HG03139 (cell line): ENCODE results near the gene PRAMEF6.
"Not testable (repeated sequence)": the region's sequence is repeated elsewhere in the genome, so short reads cannot be mapped to it uniquely, and the experiment has no call there.

Experiments used
- ATAC-seq: cut with Tn5 transposase; IDR thresholded peaks from one replicate; pipeline ENCODE4 v1.9.1; 2021; ENCODE audit not compliant: unreplicated experiment

PRAMEF6 gene

DNA sequence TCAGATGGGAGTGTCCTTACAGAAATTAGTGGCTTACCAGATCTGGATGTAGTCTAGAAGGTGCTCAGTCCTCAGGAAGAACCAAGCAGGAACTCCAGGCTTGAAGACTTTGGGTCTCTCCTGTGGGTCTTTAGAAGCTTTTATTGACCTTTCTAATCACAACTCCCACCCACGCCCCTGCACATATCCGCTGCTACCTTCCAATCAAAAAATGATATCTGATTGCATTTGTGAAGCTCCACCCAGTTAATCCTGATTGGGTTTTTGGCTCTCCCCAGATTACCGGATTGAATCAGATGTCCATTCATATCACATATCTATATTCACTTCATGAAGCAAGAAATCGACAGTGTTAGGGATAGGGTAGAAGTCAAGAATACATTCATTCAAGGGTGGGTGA, at the start of gene PRAMEF6:
Gene PRAMEF6 (minus strand): TSS at position 101 of the 400 bp plus-strand sequence. CDS start 5,062 bp downstream, outside the sequence.
- ATAC-seq: not testable (repeated sequence)

DNA sequence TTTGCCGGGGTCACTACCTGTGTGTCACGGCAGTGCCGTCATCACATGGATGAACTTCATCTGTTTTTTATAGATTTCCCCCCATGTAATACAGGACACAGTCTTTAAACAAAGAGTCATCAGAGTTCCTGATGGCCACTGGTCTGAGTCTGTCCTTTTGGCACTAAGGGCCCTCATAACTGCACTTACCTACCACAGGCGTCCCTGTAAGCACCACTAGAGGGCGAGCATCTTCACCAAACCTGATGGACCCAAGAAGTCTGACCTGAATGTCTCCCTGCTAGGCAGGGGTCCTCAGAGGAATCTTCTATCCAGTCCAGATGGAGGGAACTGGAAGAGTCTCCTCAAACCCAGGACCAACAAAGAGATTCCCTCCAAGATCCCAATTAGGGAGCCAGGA, 23.0 kb downstream of the PRAMEF6 start:
- not testable (repeated sequence) for ATAC-seq

DNA sequence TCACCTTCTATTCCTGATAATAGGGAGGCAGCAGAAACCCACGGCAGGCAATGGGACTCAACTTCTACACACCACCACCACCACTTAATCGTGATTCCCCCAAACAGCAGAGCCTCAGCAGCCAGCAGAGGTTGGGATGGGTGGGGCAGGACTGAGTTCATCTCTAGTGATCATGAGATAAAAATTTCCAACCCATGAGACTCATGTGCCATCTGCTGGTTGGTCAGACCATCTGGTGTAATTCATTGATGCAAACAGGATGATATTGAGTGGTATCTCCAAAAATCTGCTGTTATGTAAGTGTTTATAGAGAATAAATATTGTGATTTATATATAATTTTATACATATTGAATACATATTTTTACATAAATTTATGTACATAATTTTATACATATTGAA, 25.6 kb downstream of the PRAMEF6 start:
- not testable (repeated sequence) for ATAC-seq

DNA sequence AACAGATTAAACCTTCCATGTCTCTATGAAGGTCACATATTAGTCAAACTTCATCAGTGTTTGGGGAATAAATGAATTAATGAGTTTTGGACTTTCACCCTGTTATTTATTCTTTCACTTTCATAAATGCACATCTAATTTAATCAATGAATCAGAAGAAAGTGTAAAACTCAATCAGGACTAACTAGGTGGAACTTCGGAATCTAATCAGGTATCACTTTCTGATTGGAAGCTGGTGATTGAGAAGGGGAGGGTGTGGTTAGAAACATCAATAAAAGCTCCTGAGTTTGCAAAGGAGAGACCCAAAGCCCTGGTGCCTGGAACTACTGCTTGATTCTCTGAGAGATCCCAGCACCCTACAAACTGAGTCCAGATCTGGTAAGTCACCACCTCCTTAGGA, 31.1 kb downstream of the PRAMEF6 start, which contains the start of gene PRAMEF7:
Gene PRAMEF7 (plus strand): TSS at position 301 of the 400 bp plus-strand sequence. CDS start 1,083 bp downstream, outside the sequence.
- not testable (repeated sequence) for ATAC-seq

DNA sequence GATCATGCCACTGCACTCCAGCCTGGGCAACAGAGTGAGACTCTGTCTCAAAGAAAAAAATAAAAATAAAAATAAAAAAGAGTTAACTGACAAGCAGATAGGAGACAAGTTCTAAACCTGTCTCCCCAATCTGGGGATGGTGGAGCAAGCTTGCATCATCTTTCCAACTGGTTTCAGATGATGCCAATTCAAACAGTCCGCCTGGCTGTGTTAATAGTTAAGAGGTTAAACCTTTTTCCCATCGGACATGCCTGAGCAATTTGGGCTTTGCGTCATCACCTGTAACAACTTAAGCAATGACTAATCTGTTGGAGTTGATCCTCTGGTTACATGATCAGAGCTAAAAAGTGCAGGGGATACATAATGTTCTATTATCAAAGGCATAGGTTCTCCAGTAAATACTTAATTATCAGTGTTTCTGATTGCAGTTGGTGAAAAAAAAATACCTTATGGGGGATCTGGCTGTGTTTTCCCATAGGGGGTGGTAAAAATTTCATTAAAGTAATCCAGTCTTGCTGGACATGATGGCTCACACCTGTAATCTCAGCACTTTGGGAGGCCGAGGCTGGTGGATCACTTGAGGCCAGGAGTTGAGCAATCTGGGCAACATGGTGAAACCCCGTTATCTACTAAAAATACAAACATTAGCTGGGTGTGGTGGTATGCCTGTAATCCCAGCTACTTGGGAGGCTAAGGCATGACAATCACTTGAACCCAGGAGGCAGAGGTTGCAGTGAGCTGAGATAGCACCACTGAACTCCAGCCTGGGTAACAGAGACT, 43.4 kb downstream of the PRAMEF6 start:
- not testable (repeated sequence) for ATAC-seq

- not testable (repeated sequence) for ATAC-seq
Measured at GRCh38 chr1:12899186-12899585, 48.2 kb downstream of the PRAMEF6 start.

- not testable (repeated sequence) for ATAC-seq
Measured at GRCh38 chr1:12898170-12898569, 49.2 kb downstream of the PRAMEF6 start, which contains the start of gene PRAMEF10. Gene PRAMEF10, minus strand, starts transcription at chr1:12898270. Its CDS starts 2,423 bp downstream, at chr1:12895847.
